SK-N-DZ (cell line): Measurements from ENCODE around the gene ENG.
A peak's percentile ranks its signal among the peaks of the same experiment; 100 is the strongest.
"Not testable (repeated sequence)": the region's sequence is repeated elsewhere in the genome, so short reads cannot be mapped to it uniquely, and the experiment has no call there.

ENCODE experiments used
- DNase-seq: peaks from one replicate; pipeline ENCODE4 v3.0.0-alpha.2; 2015; ENCODE audit warnings: low spot score

Gene ENG

DNA sequence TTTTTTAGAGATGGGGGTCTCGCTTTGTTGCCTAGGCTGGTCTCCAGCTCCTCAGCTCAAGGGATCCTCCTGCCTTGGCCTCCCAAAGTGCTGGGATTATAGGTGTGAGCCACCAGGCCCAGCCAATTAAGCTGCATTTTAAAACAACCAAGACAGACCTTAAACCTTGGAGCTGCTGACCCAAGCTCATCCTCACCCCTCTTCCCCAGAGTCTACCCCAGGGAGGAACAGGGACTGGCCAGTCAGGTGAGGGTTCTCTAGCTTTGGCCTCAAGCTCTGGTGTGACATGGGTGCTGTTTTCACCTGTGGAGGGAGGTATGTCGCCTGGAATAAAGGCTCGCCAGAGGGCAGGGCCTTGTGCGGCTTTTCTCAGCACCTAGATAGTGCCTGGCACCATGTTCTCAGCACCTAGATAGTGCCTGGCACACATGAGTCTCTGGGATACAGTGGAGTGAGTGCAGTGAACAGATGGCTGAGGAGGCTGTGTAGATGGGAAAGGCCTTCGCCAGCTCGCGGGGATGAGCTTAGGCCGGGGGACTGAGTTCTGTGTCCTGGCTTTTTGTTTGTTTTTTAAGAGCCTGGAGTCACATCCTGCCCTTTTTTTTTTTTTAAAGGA is 61.3 kb downstream of the ENG start:
- no peak for DNase-seq

- DNase-seq, result no peak
Observed at GRCh38 chr9:127792417-127793031, 61.9 kb downstream of the ENG start.

DNA sequence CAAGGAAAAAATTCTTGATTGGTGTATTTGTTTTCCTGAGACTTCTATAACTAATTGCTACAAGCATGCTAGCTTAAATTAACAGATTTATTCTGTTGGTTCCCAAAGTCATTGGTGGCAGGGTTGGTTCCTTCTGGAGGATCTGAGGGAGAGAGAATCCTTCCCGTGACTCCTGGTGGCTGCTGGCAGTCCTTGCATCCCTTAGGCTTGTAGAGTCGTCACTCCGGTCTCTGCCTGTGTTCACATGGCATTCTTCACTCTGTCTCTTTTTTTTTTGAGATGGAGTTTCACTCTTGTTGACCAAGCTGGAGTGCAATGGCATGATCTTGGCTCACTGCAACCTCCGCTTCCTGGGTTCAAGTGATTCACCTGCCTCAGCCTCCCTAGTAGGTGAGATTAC is 63.4 kb downstream of the ENG start:
- no peak for DNase-seq

DNA sequence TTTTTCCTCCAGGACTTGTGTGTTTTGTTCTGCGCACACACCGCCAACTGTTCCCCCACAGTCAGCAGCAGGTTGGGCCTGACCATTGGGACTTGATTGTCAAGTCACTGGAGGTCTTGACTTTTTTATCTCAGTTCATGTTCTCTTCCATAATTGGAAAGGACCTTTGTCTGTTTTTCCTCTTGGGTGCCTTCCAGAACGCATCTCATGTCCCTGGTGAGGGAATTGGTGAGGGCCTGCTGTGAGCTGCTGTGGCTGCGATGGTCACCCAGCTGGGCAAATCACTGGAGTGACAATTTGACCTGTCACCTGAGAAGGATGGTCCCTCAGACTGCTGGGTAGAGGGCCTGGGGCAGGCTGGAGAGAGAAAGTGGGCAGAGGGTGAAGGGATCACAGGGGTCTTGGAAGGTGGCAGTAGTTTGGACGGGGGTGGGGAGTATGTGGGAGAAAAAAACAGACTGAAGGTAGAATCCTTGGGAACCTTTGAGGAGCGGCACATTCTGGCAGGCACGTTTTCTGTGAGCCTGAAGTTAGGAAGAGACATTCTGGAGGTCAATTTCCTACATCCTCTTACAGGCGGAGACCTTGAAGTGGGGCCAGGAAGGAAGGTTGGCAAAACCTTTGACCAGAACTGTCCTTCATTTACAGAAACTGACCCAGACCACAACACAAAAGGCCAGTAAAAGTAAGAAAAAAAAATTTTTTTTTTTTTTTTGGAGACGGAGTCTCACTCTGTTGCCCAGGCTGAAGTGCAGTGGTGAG is 64.2 kb downstream of the ENG start:
- DNase-seq, result no peak

DNA sequence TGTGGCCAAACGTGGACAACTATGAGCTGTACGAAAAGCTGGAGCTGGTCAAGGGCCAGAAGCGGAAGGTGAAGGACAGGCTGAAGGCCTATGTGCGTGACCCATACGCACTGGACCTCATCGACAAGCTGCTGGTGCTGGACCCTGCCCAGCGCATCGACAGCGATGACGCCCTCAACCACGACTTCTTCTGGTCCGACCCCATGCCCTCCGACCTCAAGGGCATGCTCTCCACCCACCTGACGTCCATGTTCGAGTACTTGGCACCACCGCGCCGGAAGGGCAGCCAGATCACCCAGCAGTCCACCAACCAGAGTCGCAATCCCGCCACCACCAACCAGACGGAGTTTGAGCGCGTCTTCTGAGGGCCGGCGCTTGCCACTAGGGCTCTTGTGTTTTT is 65.3 kb downstream of the ENG start:
- DNase-seq, result no peak

DNA sequence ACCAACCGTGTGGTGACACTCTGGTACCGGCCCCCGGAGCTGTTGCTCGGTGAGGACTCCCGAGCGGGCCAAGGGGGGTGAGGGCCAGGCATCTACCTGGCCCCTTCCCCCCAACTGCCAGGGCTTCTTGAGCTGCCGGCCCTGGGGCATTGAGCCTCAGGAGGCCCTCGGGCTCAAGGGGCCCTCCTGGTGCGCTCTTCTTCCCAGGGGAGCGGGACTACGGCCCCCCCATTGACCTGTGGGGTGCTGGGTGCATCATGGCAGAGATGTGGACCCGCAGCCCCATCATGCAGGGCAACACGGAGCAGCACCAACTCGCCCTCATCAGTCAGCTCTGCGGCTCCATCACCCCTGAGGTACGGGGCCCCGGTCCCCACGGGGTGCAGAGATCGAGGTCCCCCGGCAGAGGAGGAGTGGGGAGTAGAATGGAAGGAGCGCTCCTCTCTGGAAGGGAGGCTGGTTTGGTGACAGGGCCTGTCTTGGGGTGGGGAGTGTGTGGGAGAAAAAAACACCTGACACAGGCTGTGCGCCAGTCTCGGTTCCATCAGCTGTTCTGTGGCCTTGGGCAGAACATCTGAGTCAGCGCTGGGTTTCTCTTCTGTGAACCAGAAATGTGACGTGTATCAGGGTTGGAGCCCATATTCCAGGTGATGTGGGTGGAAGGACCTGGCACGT is 66.0 kb downstream of the ENG start:
- DNase-seq, result no peak

DNA sequence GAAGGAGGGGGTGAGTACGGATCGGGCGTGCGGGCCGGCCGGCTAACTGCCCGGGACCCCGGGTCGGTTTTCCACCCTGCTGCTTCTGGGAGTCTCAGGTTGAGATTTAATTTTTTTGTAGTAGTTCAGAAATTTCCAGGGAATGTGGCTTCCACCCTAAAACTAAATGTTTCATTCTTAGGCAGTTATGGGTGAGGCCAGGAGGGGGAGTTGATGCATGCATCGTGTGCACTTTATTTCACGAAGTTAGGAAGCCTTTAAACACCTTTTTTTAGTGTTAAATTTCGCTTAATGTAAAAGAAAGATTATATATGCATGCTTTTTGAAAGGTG is 67.7 kb downstream of the ENG start:
- DNase-seq, result no peak

- DNase-seq, result peak; percentile 89
Observed at GRCh38 chr9:127785933-127786772, 68.3 kb downstream of the ENG start, which contains the start of gene CDK9. Gene CDK9 (plus strand): TSS chr9:127786034. CDS start chr9:127786149, 115 bp downstream.

DNA sequence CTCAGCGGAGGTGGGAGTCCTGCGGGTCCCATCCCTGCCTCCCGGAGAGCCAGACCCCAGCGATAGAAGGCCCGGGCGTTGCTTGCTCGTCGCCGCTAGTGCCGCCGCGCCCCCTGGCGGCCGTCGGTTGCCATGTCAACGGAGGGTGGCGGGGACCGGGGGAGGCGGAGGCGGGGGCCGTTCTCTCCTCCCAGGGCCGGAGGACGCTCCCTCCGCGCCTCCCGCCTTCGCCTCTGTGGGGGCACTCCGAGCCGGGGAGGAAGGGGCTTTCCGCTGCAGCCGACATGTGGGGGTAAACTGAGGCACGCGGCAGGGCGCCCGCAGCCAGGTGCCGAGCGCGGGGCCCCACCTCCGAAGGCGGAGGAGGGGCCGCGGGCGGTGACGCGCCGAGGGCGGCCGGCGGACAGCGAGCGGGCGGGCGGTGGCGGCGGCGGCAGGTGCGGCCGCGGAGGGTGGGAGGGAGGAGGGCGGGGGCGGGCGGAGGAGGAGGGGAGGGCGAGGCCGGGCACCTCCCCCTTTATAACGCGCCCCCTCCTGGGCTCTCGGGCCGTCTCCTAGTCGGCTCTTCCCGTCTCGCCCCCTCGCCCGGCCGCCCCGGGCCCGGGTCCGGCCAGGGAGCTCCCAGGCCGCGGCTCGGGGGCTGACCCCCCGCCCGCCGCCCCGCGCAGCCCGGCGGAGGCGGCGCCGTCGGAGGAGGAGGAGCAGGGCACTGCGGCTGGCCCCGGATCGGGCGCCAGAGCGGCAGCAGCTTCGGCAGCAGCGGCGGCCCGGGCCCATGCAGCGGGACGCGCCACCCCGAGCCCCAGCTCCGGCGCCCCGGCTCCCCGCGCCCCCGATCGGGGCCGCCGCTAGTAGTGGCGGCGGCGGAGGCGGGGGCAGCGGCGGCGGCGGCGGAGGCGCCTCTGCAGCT is 69.2 kb downstream of the ENG start:
- peak; percentile 84 for DNase-seq

- DNase-seq, result no peak
Observed at GRCh38 chr9:127783111-127784008, 71.1 kb downstream of the ENG start.

DNA sequence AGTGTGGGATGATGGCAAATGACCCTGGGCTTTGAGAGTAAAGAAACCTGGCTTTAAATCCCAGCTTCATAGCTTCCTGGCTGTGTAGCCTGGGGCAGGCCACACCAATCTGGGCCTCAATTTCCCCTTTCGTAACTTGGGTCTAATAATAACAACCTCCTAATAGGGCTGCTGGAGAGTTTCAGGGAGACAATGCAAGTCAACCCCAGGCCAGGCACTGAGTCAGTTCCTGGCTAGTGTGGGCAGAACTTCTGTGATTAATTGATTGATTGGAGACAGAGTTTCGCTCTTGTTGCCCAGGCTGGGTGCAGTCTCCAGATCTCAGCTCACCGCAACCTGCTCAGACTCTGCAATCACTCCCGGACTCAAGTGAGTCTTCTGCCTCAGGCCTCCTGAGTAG is 72.7 kb downstream of the ENG start:
- DNase-seq, result no peak

GRCh38 chr9:127780909-127781308 is 73.5 kb downstream of the ENG start:
- DNase-seq, result not testable (repeated sequence)

DNA sequence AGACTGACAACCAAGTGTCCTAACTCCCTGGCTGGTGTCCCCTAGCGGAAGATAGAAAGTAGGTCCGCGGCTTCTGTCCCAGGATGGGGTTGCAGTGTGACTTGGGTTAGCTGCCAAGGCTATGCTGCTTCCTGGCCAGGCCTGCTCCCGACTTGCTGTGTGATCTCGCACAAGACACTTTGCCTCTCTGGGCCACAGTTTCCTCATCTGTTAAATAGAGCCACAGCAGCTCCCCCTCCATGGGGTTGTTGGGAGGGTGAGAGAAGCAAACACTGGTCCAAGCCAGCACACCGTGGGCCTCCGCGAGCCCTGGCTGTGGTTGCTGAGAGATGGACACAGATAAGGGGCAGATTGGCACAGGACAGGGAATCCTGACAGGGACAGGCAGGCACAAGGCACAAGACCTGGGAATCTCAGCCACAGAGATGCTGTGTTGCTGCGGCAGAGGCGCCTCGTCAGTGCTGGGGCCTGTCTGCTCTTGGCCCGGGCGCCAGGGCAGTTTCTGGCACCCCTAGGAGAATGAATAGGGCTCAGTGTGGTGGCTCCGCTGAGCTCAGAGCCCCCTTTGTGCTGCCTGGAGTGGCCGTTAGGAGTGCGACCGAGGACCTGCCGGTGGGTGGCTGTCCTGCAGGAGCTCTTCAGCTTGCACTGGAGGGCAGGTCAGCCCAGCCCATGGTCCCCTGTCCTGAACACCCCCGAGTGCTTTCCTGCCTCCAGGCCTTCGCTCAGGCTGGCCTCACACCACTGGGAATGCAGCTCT is 74.2 kb downstream of the ENG start:
- no peak for DNase-seq

- DNase-seq, result no peak
Observed at GRCh38 chr9:127779136-127779981, 75.1 kb downstream of the ENG start.

GRCh38 chr9:127778280-127779135 is 76.0 kb downstream of the ENG start, which contains the start of gene SH2D3C:
Gene SH2D3C (minus strand): TSS chr9:127778666. CDS start chr9:127778627, 39 bp downstream.
- no peak for DNase-seq

DNA sequence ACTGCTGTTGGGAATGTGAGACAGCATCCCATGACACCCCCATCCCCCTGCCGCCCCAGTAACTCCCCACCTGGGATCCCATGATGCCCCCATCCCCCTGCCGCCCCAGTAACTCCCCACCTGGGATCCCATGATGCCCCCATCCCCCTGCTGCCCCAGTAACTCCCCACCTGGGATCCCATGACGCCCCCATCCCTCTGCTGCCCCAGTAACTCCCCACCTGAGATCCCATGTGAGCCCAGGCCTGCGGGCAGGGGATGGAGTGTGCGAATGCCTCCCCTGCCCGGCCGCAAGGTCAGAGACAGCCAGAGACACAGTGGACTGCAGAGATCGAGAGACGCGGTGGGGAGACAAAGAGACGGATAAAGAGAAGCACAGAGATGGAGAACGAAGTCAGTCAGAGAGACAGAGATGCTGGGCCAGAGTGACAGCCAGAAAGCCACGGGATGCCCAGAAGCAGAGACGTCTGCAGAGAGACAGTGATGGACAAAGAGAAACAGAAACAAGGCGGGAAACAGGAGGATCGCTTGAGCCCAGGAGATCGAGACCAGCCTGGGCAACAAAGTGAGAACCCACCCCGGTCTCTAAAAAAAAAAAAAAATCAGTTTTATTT is 77.0 kb downstream of the ENG start:
- no peak for DNase-seq
